Stimulated activated CD4-positive, alpha-beta T cell treated with anti-CD3 and anti-CD28 coated beads, Interleukin-2, amount 100 ng/mL, for 48 hours (primary cell): ENCODE results near the gene GPR150.
"Not testable (repeated sequence)": the region's sequence is repeated elsewhere in the genome, so short reads cannot be mapped to it uniquely, and the experiment has no call there.

ENCODE experiments used
- DNase-seq, 2 donors: peaks; one replicate each; pipeline ENCODE4 v3.0.0-alpha.2; 2020

Gene GPR150

GRCh38 chr5:95626701-95627100 is 6.8 kb downstream of the GPR150 start:
- DNase-seq = no peak

GRCh38 chr5:95627971-95628810 is 8.3 kb downstream of the GPR150 start:
- DNase-seq = no peak

GRCh38 chr5:95628933-95629332 is 9.0 kb downstream of the GPR150 start:
- DNase-seq = no peak

GRCh38 chr5:95630394-95630917 is 10.6 kb downstream of the GPR150 start:
- DNase-seq = no peak

GRCh38 chr5:95631255-95631958 is 11.5 kb downstream of the GPR150 start:
- no peak for DNase-seq

- peak; percentile 43 to 63 for DNase-seq
These were observed 12.2 kb downstream of the GPR150 start for GRCh38 chr5:95631991-95632675.

- DNase-seq = not testable (repeated sequence)
These were observed 13.1 kb downstream of the GPR150 start for GRCh38 chr5:95632942-95633341.

- DNase-seq = no peak
These were observed 13.8 kb downstream of the GPR150 start for GRCh38 chr5:95633671-95634070.

GRCh38 chr5:95634081-95634480 is 14.2 kb downstream of the GPR150 start:
- DNase-seq = no peak

- no peak for DNase-seq
These were observed 18.7 kb downstream of the GPR150 start for GRCh38 chr5:95638632-95639031.

- DNase-seq = no peak
These were observed 21.9 kb downstream of the GPR150 start for GRCh38 chr5:95641741-95642220.

GRCh38 chr5:95643152-95643551 is 23.3 kb downstream of the GPR150 start:
- DNase-seq = no peak

- peak in 1 of 2 donors; percentile 35 for DNase-seq
These were observed 24.6 kb downstream of the GPR150 start for GRCh38 chr5:95644351-95645042.

GRCh38 chr5:95646226-95646568 is 26.3 kb downstream of the GPR150 start:
- not testable (repeated sequence) for DNase-seq

GRCh38 chr5:95646569-95647431 is 26.9 kb downstream of the GPR150 start, which contains the start of gene RFESD:
Gene RFESD, plus strand, starts transcription at chr5:95646777. Its CDS starts 5,495 bp downstream, at chr5:95652272.
- DNase-seq = peak; percentile 95

GRCh38 chr5:95647886-95648860 is 28.3 kb downstream of the GPR150 start:
- DNase-seq = no peak

GRCh38 chr5:95649274-95649673 is 29.4 kb downstream of the GPR150 start:
- no peak for DNase-seq

- DNase-seq = no peak
These were observed 30.1 kb downstream of the GPR150 start for GRCh38 chr5:95649842-95650620.

- no peak for DNase-seq
These were observed 33.0 kb downstream of the GPR150 start for GRCh38 chr5:95652849-95653248.
